GM03348 (cell line): ENCODE data around the gene TMEM74B.

ENCODE experiments used
- DNase-seq: peaks from one replicate; pipeline ENCODE4 v3.0.0; 2012; ENCODE audit warnings: low spot score

TMEM74B gene

GRCh38 chr20:1137236-1137635 is 47.5 kb downstream of the TMEM74B start:
- no peak for DNase-seq

- DNase-seq: no peak
Observed at GRCh38 chr20:1134836-1135235, 49.9 kb downstream of the TMEM74B start.

GRCh38 chr20:1134355-1134754 is 50.4 kb downstream of the TMEM74B start:
- no peak for DNase-seq

- DNase-seq: no peak
Observed at GRCh38 chr20:1131354-1131753, 53.4 kb downstream of the TMEM74B start.

GRCh38 chr20:1130847-1131246 is 53.9 kb downstream of the TMEM74B start:
- DNase-seq: no peak
